ENCODE results near the gene CACHD1.

- TF ChIP-seq, protein P1, sequence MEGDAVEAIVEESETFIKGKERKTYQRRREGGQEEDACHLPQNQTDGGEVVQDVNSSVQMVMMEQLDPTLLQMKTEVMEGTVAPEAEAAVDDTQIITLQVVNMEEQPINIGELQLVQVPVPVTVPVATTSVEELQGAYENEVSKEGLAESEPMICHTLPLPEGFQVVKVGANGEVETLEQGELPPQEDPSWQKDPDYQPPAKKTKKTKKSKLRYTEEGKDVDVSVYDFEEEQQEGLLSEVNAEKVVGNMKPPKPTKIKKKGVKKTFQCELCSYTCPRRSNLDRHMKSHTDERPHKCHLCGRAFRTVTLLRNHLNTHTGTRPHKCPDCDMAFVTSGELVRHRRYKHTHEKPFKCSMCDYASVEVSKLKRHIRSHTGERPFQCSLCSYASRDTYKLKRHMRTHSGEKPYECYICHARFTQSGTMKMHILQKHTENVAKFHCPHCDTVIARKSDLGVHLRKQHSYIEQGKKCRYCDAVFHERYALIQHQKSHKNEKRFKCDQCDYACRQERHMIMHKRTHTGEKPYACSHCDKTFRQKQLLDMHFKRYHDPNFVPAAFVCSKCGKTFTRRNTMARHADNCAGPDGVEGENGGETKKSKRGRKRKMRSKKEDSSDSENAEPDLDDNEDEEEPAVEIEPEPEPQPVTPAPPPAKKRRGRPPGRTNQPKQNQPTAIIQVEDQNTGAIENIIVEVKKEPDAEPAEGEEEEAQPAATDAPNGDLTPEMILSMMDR (IDR thresholded peaks at IDR 0.05): no peak
- TF ChIP-seq POLR2AphosphoS5 (IDR thresholded peaks at IDR 0.05): no peak
- no peak for TF ChIP-seq EP300 (IDR thresholded peaks at IDR 0.05)
Observed at GRCh38 chr1:64499011-64499410, 29.1 kb downstream of the CACHD1 start.
